Esophagus muscularis mucosa (tissue), 4 donors: ENCODE results near the gene TMEM63C. TPM values are rescaled to one million over a fixed set of nuclear protein-coding genes. Genes with fewer than 3 reads are reported as not detected.

Experiments used
- DNase-seq: peaks from one replicate; pipeline ENCODE4 v3.0.0-alpha.2; 2017; ENCODE audit errors: extremely low spot score
- H3K27ac ChIP-seq, 4 donors: fragments of 200-600 bp; sonication (generic); replicated peaks in 1 of 4; 1 replicate in 3 of 4; 2 replicates in 1 of 4; pipeline ENCODE4 v1.5.1; 2016 to 2019; ENCODE audit warnings: mild to moderate bottlenecking in 1 of 4
- H3K27me3 ChIP-seq, 4 donors: fragments of 200-600 bp; sonication (generic); one replicate each; pipeline versions ENCODE4 v1.5.1 to v1.6.0; 2016 to 2019
- H3K36me3 ChIP-seq, 4 donors: fragments of 200-600 bp; sonication (generic); one replicate each; pipeline ENCODE4 v1.5.1; 2016 to 2019
- H3K4me1 ChIP-seq, 4 donors: fragments of 200-600 bp; sonication (generic); one replicate each; pipeline ENCODE4 v1.5.1; 2016 to 2019
- H3K4me3 ChIP-seq, 4 donors: fragments of 200-600 bp; sonication (generic); 1 replicate in 2 of 4; 2 replicates in 2 of 4; pipeline ENCODE4 v1.5.1; 2016 to 2019; ENCODE audit warnings: mild to moderate bottlenecking in 4 of 4, moderate library complexity in 1 of 4
- H3K9me3 ChIP-seq, 4 donors: fragments of 200-600 bp; sonication (generic); 1 replicate in 3 of 4; 2 replicates in 1 of 4; pipeline ENCODE4 v1.5.1; 2016 to 2019
- CTCF ChIP-seq, 3 experiments: fragments of 200-600 bp in 2 of 3; fragments of 450-650 bp in 1 of 3; sonication (generic) in 2 of 3; IDR thresholded peaks; one replicate each; pipeline ENCODE4 v1.5.1; 2017 to 2019; ENCODE audit warnings: antibody characterized with exemption in 3 of 3, mild to moderate bottlenecking in 2 of 3, moderate library complexity in 1 of 3
- EP300 ChIP-seq: sonication (generic); formaldehyde crosslinking; IDR thresholded peaks from one replicate; pipeline ENCODE4 v1.6.1; 2017; ENCODE audit warnings: antibody characterized with exemption
- POLR2A ChIP-seq: fragments of 450-650 bp; IDR thresholded peaks from one replicate; pipeline ENCODE4 v1.6.1; 2017; ENCODE audit warnings: antibody characterized with exemption, moderate library complexity, mild to moderate bottlenecking, low read depth
- POLR2AphosphoS5 ChIP-seq, 2 donors: sonication (generic); formaldehyde crosslinking; IDR thresholded peaks; one replicate each; pipeline ENCODE4 v1.6.1; 2017; ENCODE audit warnings: antibody characterized with exemption in 2 of 2
- WGBS: methylation state at CpG from one replicate; pipeline ENCODE4 v1.1.5; 2018; 5-methylcytosine and 5-hydroxymethylcytosine counted together
- intact Hi-C: fragments of 100-400 bp; cut with DNase I; formaldehyde crosslinking; loops from one replicate; pipeline ENCODE4 v1.15.1; 2023
- total RNA-seq, 4 donors: library from RNA; depleted of rRNA; stranded (reverse); fragments of >200 nt; gene quantifications; one replicate each; pipeline versions ENCODE4 v1.1.0 to v1.2.1, GENCODE V29; 2016

TMEM63C gene
- total RNA-seq, 4 donors from 2014 or later, result 0.83 to 5.0 (median 1.1) TPM

GRCh38 chr14:77143071-77143470 lies 38.5 kb upstream of the TMEM63C start:
- intact Hi-C loops, result no loop called here
- H3K36me3 ChIP-seq, result no peaks in the 10 kb centered on the region
- no peak for DNase-seq
- no peak overlapping the region for H3K4me3 ChIP-seq
- peaks cover 17 to 30% (median 29%) of the 10 kb centered on the region in 4 donors for H3K4me1 ChIP-seq
- H3K27me3 ChIP-seq, result peaks cover 5 to 97% (median 40%) of the 10 kb centered on the region in 4 donors
- WGBS, result 10% methylated on average over 4 of the region's 4 CpGs
- no peaks in the 10 kb centered on the region for H3K9me3 ChIP-seq
- no peak overlapping the region for H3K27ac ChIP-seq
- no peak for TF ChIP-seq POLR2A
- TF ChIP-seq CTCF (IDR thresholded peaks at IDR 0.05), result no peak
- TF ChIP-seq POLR2AphosphoS5 (IDR thresholded peaks at IDR 0.05), result no peak
- TF ChIP-seq EP300, result no peak

- intact Hi-C loops, result no loop called here
- H3K27me3 ChIP-seq, result peaks cover 0 to 82% (median 28%) of the 10 kb centered on the region in 4 donors
- H3K4me1 ChIP-seq, result peaks cover 16 to 25% (median 24%) of the 10 kb centered on the region in 4 donors
- H3K36me3 ChIP-seq, result no peaks in the 10 kb centered on the region
- no peaks in the 10 kb centered on the region for H3K9me3 ChIP-seq
- no peak for DNase-seq
- WGBS, result 61% methylated on average over 4 of the region's 4 CpGs
- no peak for TF ChIP-seq POLR2A
- TF ChIP-seq EP300, result no peak
- TF ChIP-seq CTCF (IDR thresholded peaks at IDR 0.05), result no peak
- TF ChIP-seq POLR2AphosphoS5 (IDR thresholded peaks at IDR 0.05), result no peak
- H3K4me3 ChIP-seq, result no peak overlapping the region
- H3K27ac ChIP-seq, result no peak overlapping the region
These were observed 37.0 kb upstream of the TMEM63C start for GRCh38 chr14:77144412-77145115.

- Histone ChIP-seq H3K4me1 (peaks cover 5 to 9% (median 8%) of the 10 kb centered on the region in 4 donors), H3K4me3 (no peak overlapping the region), H3K9me3 (no peaks in the 10 kb centered on the region), H3K27me3 (peaks cover 0 to 66% (median 14%) of the 10 kb centered on the region in 4 donors), H3K27ac (no peak overlapping the region), H3K36me3 (no peaks in the 10 kb centered on the region)
- no peak for DNase-seq
- intact Hi-C loops, result no loop called here
- WGBS, result 8% methylated on average over 10 of the region's 10 CpGs
- TF ChIP-seq EP300, result no peak
- TF ChIP-seq POLR2AphosphoS5 (IDR thresholded peaks at IDR 0.05), result no peak
- no peak for TF ChIP-seq POLR2A
- TF ChIP-seq CTCF (IDR thresholded peaks at IDR 0.05), result no peak
These were observed 35.4 kb upstream of the TMEM63C start for GRCh38 chr14:77145975-77146740.

- DNase-seq, result no peak
- Histone ChIP-seq H3K27me3 (peaks cover 0 to 55% (median 4%) of the 10 kb centered on the region in 4 donors), H3K27ac (no peak overlapping the region), H3K4me3 (no peak overlapping the region), H3K4me1 (no peaks in the 10 kb centered on the region), H3K9me3 (no peaks in the 10 kb centered on the region), H3K36me3 (no peaks in the 10 kb centered on the region)
- no peak for TF ChIP-seq POLR2AphosphoS5 (IDR thresholded peaks at IDR 0.05)
- TF ChIP-seq POLR2A, result no peak
- no peak for TF ChIP-seq CTCF (IDR thresholded peaks at IDR 0.05)
- TF ChIP-seq EP300, result no peak
- intact Hi-C loops, result no loop called here
- WGBS, result 68% methylated on average over 8 of the region's 8 CpGs
These were observed 32.9 kb upstream of the TMEM63C start for GRCh38 chr14:77148510-77149231.
